HepG2 (cell line): ENCODE data around the gene PSG6.
"Not testable (repeated sequence)": the region's sequence is repeated elsewhere in the genome, so short reads cannot be mapped to it uniquely, and the experiment has no call there.

ENCODE experiments used
- POLR2AphosphoS5 ChIP-seq: IDR thresholded peaks from 2 replicates; pipeline ENCODE4 v1.6.1; 2012; ENCODE audit warnings: low read depth, low read length
- ZNF274 ChIP-seq: sonication (generic); formaldehyde crosslinking; IDR thresholded peaks from 2 replicates; pipeline ENCODE4 v1.5.1; 2020; ENCODE audit warnings: mild to moderate bottlenecking, missing genetic modification reagents

GRCh38 chr19:42919070-42919756 is 1.5 kb upstream of the PSG6 start:
- not testable (repeated sequence) for TF ChIP-seq POLR2AphosphoS5, ZNF274
